ENCODE measurements around the gene OAF.
A peak's percentile ranks its signal among the peaks of the same experiment; 100 is the strongest.
"Not testable (repeated sequence)": the region's sequence is repeated elsewhere in the genome, so short reads cannot be mapped to it uniquely, and the experiment has no call there.

OAF gene

DNA sequence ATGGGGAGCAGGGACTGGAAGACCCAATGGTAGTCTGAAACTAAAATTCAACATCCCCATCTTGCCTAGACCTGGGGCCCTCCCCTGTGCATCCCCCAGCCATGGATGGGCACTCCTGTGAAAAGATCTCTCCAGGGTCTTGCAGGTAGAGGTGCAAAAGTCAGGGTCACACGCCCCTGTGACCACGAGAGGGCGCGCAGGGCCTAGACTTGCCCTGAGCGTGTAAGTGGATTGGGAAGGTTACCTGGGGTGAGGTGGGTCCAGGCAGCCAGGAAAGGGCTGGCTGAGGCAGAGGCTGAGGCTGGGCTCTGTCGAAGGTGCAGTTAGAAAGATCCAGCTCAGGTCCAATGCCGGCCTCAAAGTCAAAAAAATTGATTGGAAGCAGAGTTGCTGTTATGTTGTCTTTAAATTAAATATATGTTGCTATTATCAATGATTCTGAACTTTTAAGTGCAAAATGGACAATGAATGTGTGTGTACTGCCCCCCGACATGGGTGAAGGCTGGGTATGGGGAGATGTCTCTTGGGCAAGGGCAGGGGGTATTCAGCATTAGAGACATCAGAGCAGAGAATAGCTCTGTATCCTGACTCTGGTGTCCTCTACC is 24.3 kb downstream of the OAF start:
- no peak overlapping the region for H3K27ac Mint-ChIP-seq
- no peaks in the 10 kb centered on the region for H3K4me1 Mint-ChIP-seq
- peaks cover 79% of the 10 kb centered on the region for H3K27me3 Mint-ChIP-seq
- H3K9me3 Mint-ChIP-seq = no peaks in the 10 kb centered on the region
- ATAC-seq = peak; percentile 59
- H3K4me3 Mint-ChIP-seq = no peak overlapping the region
- H3K36me3 Mint-ChIP-seq = no peaks in the 10 kb centered on the region

DNA sequence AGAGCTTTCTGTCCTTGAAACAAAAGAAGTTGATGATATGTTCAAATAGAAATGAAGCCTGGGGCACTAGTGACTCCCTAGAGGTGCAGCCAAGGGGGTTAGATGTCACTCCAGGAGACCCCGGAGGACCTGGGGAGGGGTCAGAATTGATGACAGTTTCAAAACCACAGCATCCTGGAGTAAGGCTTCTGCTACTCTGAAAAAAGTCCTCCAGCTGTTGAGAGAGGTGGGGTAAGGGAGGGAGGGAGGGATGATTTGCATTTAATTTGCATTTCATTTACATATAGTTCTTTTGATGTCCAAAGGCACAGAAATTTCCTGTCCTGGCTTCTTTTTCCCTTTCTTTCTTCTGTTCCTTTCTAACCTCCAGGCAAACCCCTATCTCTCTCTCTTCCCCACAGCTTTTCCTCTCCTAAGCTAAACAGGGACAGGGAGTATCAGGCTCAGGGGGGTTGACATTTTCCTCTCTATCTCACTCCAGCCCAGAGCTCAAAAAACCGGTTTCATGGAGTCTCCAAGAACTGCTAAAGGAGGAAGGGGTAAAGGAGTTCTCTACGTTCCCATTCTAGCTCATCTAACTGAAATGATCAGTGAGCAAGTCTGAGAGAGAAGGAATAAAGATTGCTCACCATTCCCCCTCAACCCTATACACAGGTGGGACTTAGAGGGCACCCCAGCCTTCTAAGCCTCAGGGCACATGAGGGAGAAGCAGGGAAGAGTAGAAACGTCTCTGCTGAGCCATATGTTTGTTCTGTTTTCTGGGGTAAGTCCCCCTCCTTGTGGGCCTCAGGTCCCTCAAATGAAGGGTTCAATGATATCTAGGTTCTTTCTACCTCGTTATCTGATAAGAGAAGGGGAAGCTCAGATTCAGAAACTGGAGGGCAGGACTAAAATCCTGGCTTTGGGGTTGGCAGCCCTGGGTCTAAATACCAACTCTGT is 25.6 kb downstream of the OAF start:
- Mint-ChIP-seq H3K4me1 (peaks cover 6% of the 10 kb centered on the region), H3K27ac (no peak overlapping the region), H3K27me3 (peaks cover 87% of the 10 kb centered on the region), H3K9me3 (no peaks in the 10 kb centered on the region), H3K36me3 (no peaks in the 10 kb centered on the region), H3K4me3 (no peak overlapping the region)
- peak; percentile 42 for ATAC-seq

DNA sequence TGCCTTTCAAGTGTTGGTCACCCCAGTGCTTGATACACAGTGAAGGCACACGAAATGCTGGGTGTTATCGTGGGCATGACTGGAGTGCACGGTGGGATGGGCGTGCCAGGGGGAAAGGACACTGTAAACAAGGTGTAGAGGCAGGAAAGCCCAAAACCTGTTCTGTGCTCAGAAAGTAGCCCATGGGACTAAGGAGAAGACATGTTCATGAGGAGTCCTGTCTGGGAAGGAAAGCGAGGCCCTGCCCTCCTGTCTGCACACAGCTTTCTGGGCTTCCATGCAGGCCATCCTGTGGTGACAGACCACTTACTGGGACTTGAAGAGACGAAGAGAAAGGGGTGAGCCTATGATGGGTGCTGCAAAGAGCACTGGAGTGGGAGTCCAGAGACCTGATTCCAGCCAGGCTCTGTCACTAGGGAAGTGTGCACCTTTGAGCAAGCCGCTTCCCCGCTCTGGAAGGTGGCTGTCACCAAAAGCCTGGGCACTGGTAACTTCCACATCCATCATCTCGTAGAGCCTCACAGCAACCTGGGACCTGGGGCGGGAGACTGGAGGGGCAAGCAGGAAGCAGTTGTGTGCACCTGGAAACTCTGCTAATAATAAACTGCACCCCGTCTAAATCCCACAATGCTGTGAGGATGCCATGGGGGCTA is 28.3 kb downstream of the OAF start:
- Mint-ChIP-seq H3K4me3 (no peak overlapping the region), H3K36me3 (no peaks in the 10 kb centered on the region), H3K9me3 (no peaks in the 10 kb centered on the region), H3K4me1 (peaks cover 6% of the 10 kb centered on the region), H3K27me3 (peaks cover 85% of the 10 kb centered on the region), H3K27ac (no peak overlapping the region)
- ATAC-seq = no peak

DNA sequence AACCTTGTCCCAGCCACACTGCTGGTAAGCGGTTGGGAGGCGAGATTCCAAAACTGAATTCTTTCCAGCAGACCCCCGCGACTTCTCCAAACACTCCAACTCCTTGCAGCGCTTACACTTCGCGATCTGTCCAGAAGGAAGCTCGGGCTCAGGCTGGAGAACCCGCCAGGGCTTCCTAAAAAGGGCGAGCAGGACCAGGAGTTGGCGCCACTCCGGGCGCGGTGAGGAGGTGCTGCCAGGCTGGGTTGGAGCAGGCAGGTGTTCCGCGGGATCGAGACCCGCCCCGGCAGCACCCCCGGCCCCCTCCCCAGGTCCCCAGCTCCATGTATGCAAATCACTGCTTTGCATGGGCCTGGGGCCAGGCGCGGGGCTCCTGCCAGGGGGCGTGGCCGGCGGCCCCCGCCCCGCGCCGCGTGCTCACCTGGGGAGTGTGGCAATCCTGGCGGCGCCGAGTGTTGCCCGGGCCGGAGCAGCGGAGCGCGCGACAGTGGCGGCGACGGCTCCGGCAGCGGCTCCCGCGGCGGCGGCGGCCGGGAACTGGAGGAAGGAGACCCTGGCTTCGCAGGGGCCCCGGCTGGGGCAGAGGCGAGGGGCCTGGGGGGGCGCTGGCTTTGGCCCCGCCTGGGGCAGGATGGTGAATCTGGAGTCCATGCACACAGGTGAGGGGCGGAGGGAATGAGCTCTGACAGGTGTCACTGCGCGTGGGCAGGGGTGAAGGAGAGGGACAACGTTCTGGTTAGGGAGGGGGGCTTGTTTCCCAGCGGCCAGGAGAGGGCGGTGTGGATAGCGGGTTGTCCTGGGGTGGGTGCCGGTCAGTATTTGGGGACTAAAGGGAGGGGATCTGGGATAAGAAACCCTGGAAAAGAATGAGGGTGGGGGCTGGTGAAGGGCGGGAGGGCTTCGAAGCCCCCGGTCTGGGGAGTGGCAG is 29.1 kb downstream of the OAF start, which contains the start of gene POU2F3:
Gene POU2F3 (plus strand): TSS at position 428 of the 928 bp plus-strand sequence. CDS start 204 bp downstream, at position 632.
- Mint-ChIP-seq H3K27me3 (peaks cover 83% of the 10 kb centered on the region), H3K4me3 (no peak within 1 kb of the TSS), H3K27ac (no peak within 1 kb of the TSS), H3K9me3 (no peaks in the 10 kb centered on the region), H3K4me1 (peaks cover 6% of the 10 kb centered on the region), H3K36me3 (no peaks in the 10 kb centered on the region)
- ATAC-seq = no peak

DNA sequence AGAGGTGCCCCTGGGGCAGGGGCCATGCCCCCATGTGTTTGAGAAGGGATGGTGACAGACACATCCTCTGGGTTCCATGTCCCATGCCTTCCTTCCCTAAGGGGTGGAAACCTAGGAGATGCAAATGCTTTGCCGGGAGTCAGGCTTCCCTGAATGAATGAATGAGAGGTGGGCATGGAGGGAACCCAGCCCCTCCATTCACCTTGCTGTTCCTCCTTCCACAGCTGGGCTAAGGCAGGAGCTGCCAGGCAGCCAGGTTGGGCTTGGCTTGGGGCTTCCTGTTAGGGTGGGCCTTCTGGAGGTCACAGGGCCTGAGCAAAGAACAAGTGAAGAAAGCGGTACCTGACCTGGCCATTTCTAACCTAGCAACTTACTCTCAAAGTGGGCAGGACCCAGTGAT is 30.0 kb downstream of the OAF start:
- ATAC-seq = no peak
- H3K27me3 Mint-ChIP-seq = peaks cover 83% of the 10 kb centered on the region
- H3K27ac Mint-ChIP-seq = no peak overlapping the region
- H3K9me3 Mint-ChIP-seq = no peaks in the 10 kb centered on the region
- H3K4me1 Mint-ChIP-seq = peaks cover 6% of the 10 kb centered on the region
- no peaks in the 10 kb centered on the region for H3K36me3 Mint-ChIP-seq
- H3K4me3 Mint-ChIP-seq = no peak overlapping the region

DNA sequence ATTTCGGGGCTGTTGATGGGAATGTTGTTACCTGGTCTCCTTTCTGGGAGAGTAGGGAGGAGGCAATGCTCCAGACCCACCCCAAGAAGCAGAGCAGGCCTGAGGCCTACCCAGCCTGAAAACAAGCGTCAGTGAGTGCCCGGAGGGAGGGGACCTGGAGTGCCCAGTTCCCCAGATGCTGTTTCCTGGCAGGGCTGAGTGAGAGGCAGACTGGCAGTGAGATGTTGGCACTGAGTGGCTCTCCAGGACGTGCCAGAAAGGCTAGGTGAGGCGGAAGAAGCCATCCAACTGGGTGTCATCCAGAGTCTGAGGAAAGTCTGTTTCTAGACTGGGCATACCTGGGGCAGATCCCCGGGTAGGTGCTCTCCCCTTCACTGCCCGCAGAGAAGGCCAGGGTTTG is 30.4 kb downstream of the OAF start:
- peaks cover 83% of the 10 kb centered on the region for H3K27me3 Mint-ChIP-seq
- H3K4me1 Mint-ChIP-seq = peaks cover 6% of the 10 kb centered on the region
- no peak for ATAC-seq
- H3K9me3 Mint-ChIP-seq = no peaks in the 10 kb centered on the region
- H3K36me3 Mint-ChIP-seq = no peaks in the 10 kb centered on the region
- no peak overlapping the region for H3K27ac Mint-ChIP-seq
- H3K4me3 Mint-ChIP-seq = no peak overlapping the region

DNA sequence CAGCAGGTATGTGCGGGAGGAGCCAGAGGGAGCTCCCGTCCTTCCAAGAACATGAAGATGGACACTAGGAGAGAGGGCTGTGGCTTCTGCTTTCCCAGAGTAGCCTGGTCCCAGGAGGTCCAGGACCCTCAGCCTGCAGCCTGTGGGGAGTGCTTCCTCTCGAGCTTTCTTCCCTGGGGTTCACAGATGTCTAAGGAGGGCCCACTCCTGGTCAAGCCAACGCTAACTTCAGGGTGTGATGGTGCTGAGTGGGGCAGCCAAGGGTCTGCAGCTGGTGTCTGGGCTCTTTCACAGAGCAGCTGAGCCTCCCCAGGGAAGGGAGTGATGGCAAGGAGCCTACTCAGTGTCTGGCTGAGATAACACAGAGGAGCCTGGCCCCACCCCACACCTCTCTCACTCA is 32.4 kb downstream of the OAF start:
- H3K36me3 Mint-ChIP-seq = no peaks in the 10 kb centered on the region
- H3K27me3 Mint-ChIP-seq = peaks cover 72% of the 10 kb centered on the region
- H3K9me3 Mint-ChIP-seq = no peaks in the 10 kb centered on the region
- H3K27ac Mint-ChIP-seq = no peak overlapping the region
- no peak for ATAC-seq
- H3K4me3 Mint-ChIP-seq = no peak overlapping the region
- H3K4me1 Mint-ChIP-seq = peaks cover 13% of the 10 kb centered on the region

DNA sequence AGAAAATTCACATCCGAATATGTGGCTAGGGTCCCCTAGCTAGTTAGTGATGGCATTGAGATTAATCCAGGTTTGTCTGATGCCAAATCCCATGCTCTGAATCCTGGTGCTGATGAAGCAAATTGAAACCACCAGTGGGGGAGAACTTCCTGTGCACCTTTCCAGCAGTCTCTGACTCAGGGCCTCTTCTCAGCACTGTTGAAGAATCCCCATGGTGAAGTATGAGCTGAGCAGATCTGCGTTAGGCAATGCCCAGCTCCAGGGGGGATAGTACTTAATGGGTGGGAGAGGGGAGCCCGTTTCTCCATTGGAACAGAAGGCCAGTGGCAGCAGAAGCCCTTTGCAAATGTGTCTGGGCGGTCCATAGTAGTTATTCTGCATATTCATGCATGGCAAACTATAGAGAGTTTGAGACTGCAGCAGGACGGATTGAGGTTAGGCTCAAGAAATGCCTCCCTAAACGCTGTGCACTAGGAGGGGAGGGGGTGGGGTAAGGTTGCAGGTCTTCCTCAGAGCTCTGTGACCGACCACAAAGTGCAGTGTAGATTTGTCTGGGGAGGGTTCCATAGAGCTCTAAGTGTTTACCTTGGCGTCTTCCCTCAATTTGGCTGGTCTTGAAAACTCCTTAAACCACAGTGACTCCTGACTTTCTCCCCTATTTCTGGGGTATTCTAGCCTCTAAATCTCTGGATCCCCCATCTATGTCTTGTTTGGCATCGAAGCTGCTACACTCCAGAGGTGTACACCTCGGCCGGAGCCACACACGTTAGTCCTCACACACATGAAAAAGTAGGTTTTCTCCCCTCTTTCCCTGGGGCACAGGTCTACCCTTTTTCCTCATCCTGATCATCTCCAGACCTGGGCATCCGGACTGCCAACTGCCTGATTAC is 33.9 kb downstream of the OAF start:
- H3K27me3 Mint-ChIP-seq = peaks cover 57% of the 10 kb centered on the region
- H3K4me1 Mint-ChIP-seq = peaks cover 26% of the 10 kb centered on the region
- no peaks in the 10 kb centered on the region for H3K9me3 Mint-ChIP-seq
- no peak overlapping the region for H3K4me3 Mint-ChIP-seq
- no peak for ATAC-seq
- H3K36me3 Mint-ChIP-seq = no peaks in the 10 kb centered on the region
- H3K27ac Mint-ChIP-seq = no peak overlapping the region

DNA sequence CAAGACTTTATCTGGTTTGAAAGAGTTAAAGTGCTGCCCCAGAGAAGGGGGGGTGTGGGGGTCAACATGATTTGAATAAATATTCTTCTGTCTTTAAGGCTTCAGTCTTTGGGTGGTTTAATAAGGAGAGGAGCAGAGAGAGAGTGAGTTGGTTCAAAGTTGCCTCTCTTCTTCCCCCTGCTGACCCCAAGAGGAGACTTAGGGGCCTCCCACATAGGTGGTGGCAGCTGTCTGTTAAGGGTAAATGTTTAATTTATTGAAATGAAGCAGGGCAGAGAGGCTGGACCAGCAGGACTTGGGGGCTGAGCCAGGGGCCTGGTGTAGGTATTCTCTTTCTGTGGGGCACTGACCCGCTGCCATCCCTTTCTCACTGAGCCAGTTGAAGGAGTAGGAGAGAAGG is 34.6 kb downstream of the OAF start:
- no peak for ATAC-seq
- Mint-ChIP-seq H3K4me3 (no peak overlapping the region), H3K9me3 (no peaks in the 10 kb centered on the region), H3K27ac (no peak overlapping the region), H3K27me3 (peaks cover 50% of the 10 kb centered on the region), H3K36me3 (no peaks in the 10 kb centered on the region), H3K4me1 (peaks cover 24% of the 10 kb centered on the region)

DNA sequence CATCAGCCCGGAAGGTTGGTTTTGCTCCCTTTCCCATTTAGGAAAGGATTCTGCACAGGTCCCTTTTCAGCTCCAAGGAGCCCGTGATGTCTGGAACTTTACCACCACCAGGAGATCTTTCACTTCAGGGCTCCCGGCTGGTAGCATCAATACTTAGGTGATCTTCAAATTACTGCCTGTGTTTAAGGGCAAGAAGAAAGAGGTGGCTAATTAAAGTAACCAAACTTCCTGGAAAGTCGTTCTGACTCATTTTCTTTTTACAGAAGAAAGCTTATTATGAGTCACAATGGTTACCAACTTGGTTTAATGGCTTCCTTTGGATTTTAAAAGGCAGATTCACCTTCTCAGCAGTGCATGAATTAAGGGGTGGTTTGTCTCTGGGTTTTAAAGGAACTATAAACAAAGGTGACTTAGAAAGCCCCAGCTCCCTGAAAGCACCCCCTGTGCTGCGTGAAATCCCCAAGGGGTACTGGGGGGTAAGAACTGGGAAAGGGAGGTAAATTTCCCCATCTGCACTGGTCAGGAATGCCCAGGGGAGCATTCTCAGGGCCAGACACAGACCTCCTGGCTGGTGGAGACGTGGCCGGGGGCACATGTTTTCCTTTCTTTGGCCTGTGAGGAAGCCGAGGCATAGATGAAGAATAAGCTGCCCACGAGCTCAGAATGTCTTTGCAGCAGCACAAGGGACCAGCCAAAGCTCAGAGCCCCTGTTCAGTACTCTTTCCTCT is 37.9 kb downstream of the OAF start:
- Mint-ChIP-seq H3K27ac (peak overlapping the region; percentile 50), H3K27me3 (peaks cover 37% of the 10 kb centered on the region)
- ATAC-seq = peak; percentile 86

DNA sequence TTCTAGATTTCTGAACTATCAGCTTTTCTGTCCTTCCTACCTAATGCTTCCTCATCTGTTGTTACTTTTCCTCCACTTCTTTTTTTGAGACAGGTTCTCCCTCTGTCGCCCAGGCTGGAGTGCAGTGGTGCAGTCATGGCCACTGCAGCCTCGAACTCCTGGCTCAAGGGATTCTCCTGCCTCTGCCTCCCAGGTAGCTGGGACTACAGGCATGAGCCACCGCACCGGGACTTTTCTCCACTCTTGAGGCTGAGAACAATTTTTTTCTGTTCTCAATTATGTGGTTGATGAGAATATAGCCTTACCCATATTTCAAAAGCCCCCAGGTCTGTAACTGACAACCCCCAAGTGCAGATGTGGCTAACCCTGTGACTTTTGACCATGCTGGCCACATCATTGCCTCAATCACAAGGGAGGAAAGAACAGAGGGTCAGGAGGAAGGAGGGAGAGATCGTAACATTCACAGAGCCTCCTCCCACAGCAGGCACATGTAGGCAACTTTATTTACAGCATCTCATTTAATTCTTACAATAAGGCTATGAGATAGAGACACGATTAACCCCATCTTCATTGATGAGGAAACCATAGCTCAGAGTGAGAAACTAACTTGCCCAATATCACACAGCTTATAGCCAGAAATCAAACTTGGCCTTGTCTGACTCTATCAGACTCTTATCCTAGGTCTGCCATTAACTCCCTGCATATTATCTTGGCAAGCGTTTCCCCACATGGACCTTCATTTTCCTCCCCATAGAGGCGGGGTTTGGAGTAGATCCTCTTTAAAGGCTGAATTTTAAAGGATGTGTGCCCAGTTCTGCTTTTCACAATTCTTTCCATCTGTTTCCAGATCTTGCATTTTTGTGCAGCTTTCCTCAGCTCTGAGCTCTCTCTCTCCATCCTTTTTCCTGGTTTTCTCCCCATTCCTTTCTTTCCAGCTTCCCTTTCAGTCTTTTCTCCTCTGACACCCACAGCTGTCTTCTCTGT is 38.7 kb downstream of the OAF start:
- Mint-ChIP-seq H3K9me3 (no peaks in the 10 kb centered on the region), H3K27ac (peak overlapping the region; percentile 50), H3K36me3 (no peaks in the 10 kb centered on the region), H3K27me3 (peaks cover 43% of the 10 kb centered on the region), H3K4me1 (peaks cover 20% of the 10 kb centered on the region), H3K4me3 (no peak overlapping the region)
- ATAC-seq = no peak

More for the DNA sequence above, 37.9 kb downstream of the OAF start:
- no peaks in the 10 kb centered on the region for H3K36me3 Mint-ChIP-seq
- no peaks in the 10 kb centered on the region for H3K9me3 Mint-ChIP-seq
- peak overlapping the region; percentile 52 for H3K4me3 Mint-ChIP-seq
- peaks cover 20% of the 10 kb centered on the region for H3K4me1 Mint-ChIP-seq

DNA sequence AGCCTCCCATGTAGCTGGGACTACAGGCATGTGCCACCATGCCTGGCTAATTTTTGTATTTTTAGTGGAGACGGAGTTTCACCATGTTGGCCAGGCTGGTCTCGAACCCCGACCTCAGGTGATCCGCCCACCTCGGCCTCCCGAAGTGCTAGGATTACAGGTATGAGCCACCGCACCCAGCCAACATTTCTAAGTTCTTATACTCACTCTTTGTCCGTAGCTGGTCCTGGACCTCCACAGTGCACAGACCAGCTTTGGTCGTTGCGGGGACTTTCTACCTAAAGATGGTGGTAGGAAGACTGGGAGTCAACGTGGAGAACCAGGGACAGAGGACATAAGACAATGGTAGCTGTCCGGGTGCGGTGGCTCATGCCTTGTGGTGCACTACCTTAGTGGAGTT is 42.5 kb downstream of the OAF start:
- not testable (repeated sequence) for H3K9me3 Mint-ChIP-seq, H3K36me3 Mint-ChIP-seq, H3K27ac Mint-ChIP-seq

More for the DNA sequence above, 42.5 kb downstream of the OAF start:
- not testable (repeated sequence) for H3K4me3 Mint-ChIP-seq, ATAC-seq
- H3K4me1 Mint-ChIP-seq = peaks cover 22% of the 10 kb centered on the region
- peaks cover 61% of the 10 kb centered on the region for H3K27me3 Mint-ChIP-seq

Data from stimulated activated memory B cell treated with anti-CD40 and anti-IgM and Interleukin-4, amounts not matched to agents 10 μg/mL and 1 μg/mL and 100 μg/mL, for 72 hours (primary cell).